Erythroblast (primary cell): Measurements from ENCODE around the gene GPI.
"Not testable (repeated sequence)": the region's sequence is repeated elsewhere in the genome, so short reads cannot be mapped to it uniquely, and the experiment has no call there.

Experiments used
- DNase-seq, 2 experiments: peaks; one replicate each; lab custom pipeline; 2025; lab: John Stamatoyannopoulos, UW
- GATA1 ChIP-seq: IDR thresholded peaks from 2 replicates; pipeline ENCODE4 v1.6.1; 2011; ENCODE audit warnings: low read depth, mild to moderate bottlenecking, control low read depth, low read length, moderate library complexity
- POLR2A ChIP-seq: IDR thresholded peaks from 2 replicates; pipeline ENCODE4 v1.6.1; 2011; ENCODE audit warnings: mild to moderate bottlenecking, low read length

Gene GPI

GRCh38 chr19:34367624-34367957 lies 2.6 kb downstream of the GPI start:
- TF ChIP-seq GATA1 (no peak), POLR2A (no peak)

GRCh38 chr19:34368338-34368737 lies 3.3 kb downstream of the GPI start:
- TF ChIP-seq GATA1 (no peak), POLR2A (no peak)
- no peak for DNase-seq

More at GRCh38 chr19:34367624-34367957, 2.6 kb downstream of the GPI start:
- DNase-seq, result no peak

- DNase-seq, result not testable (repeated sequence)
Observed at GRCh38 chr19:34369166-34369565, 4.2 kb downstream of the GPI start.

GRCh38 chr19:34370117-34370516 lies 5.1 kb downstream of the GPI start:
- DNase-seq, result no peak
- TF ChIP-seq GATA1 (no peak), POLR2A (no peak)

- TF ChIP-seq POLR2A, result no peak
- no peak for TF ChIP-seq GATA1
- DNase-seq, result no peak
Observed at GRCh38 chr19:34370983-34371382, 6.0 kb downstream of the GPI start.

GRCh38 chr19:34373601-34374288 lies 8.7 kb downstream of the GPI start:
- no peak for DNase-seq
- TF ChIP-seq GATA1 (no peak), POLR2A (no peak)

- no peak for DNase-seq
- TF ChIP-seq GATA1 (no peak), POLR2A (no peak)
Observed at GRCh38 chr19:34375598-34375997, 10.6 kb downstream of the GPI start.

GRCh38 chr19:34380639-34381241 lies 15.7 kb downstream of the GPI start:
- DNase-seq, result no peak
- no peak for TF ChIP-seq POLR2A
- TF ChIP-seq GATA1, result no peak

GRCh38 chr19:34381399-34382251 lies 16.6 kb downstream of the GPI start:
- no peak for DNase-seq
- TF ChIP-seq GATA1, result no peak
- no peak for TF ChIP-seq POLR2A

- TF ChIP-seq GATA1 (no peak), POLR2A (no peak)
Observed at GRCh38 chr19:34382471-34382870, 17.5 kb downstream of the GPI start.

GRCh38 chr19:34383599-34383998 lies 18.6 kb downstream of the GPI start:
- no peak for TF ChIP-seq GATA1
- TF ChIP-seq POLR2A, result no peak
- DNase-seq, result no peak

More at GRCh38 chr19:34382471-34382870, 17.5 kb downstream of the GPI start:
- DNase-seq, result no peak

- DNase-seq, result no peak
- no peak for TF ChIP-seq GATA1
- TF ChIP-seq POLR2A, result no peak
Observed at GRCh38 chr19:34386645-34387445, 21.8 kb downstream of the GPI start.

GRCh38 chr19:34387446-34387810 lies 22.4 kb downstream of the GPI start:
- TF ChIP-seq GATA1, result no peak
- DNase-seq, result no peak

- DNase-seq, result not testable (repeated sequence)
Observed at GRCh38 chr19:34388745-34389144, 23.7 kb downstream of the GPI start.
